CD4-positive, CD25-positive, alpha-beta regulatory T cell (primary cell): Measurements from ENCODE around the gene COG3. TPM values are rescaled to one million over a fixed set of nuclear protein-coding genes. Genes with fewer than 3 reads are reported as not detected.

Experiments used
- ATAC-seq, 2 donors: fragments of 150-1000 bp; cut with Tn5 transposase; one replicate each; pipeline ENCODE4 v1.10.0; 2021; ENCODE audit warnings: low read depth in 2 of 2, moderate number of reproducible peaks in 2 of 2, moderate library complexity in 1 of 2
- DNase-seq, 3 donors: peaks; one replicate each; pipeline versions ENCODE4 v3.0.0 to v3.0.0-alpha.2; 2012 to 2022; ENCODE audit warnings: mixed read lengths in 1 of 3
- H3K27ac ChIP-seq: one replicate; pipeline ENCODE4 v1.7.0; 2013; ENCODE audit warnings: mild to moderate bottlenecking, low read length; ENCODE audit not compliant: insufficient read depth, poor library complexity, severe bottlenecking
- H3K27me3 ChIP-seq: one replicate; pipeline ENCODE4 v1.7.0; 2013; ENCODE audit warnings: low read length; ENCODE audit not compliant: control insufficient read depth, insufficient read depth
- H3K36me3 ChIP-seq: one replicate; pipeline ENCODE4 v1.7.0; 2013; ENCODE audit warnings: mild to moderate bottlenecking, low read length, moderate library complexity; ENCODE audit not compliant: control insufficient read depth, insufficient read depth
- H3K4me1 ChIP-seq: 2 replicates; pipeline ENCODE4 v1.7.0; 2013; ENCODE audit warnings: mild to moderate bottlenecking, low read length; ENCODE audit not compliant: insufficient read depth, control insufficient read depth, poor library complexity, severe bottlenecking
- H3K4me3 ChIP-seq: one replicate; pipeline ENCODE4 v1.7.0; 2013; ENCODE audit warnings: low read depth, mild to moderate bottlenecking, low read length, moderate library complexity
- H3K9me3 ChIP-seq, 2 experiments: 1 replicate in 1 of 2; 2 replicates in 1 of 2; pipeline ENCODE4 v1.7.0; 2013; ENCODE audit warnings: low read length in 2 of 2, mild to moderate bottlenecking in 1 of 2, moderate library complexity in 1 of 2; ENCODE audit not compliant: control insufficient read depth in 2 of 2
- H3K27ac Mint-ChIP-seq, 3 donors: one replicate each; pipeline ENCODE4 v1.8.0; 2020 to 2022; ENCODE audit warnings: mild to moderate bottlenecking in 3 of 3, mixed read lengths in 3 of 3, moderate library complexity in 2 of 3
- H3K27me3 Mint-ChIP-seq: one replicate; pipeline ENCODE4 v1.8.0; 2022; ENCODE audit warnings: mild to moderate bottlenecking, mixed read lengths
- H3K36me3 Mint-ChIP-seq: one replicate; pipeline ENCODE4 v1.8.0; 2020; ENCODE audit warnings: mixed read lengths
- H3K4me1 Mint-ChIP-seq, 4 donors: one replicate each; pipeline ENCODE4 v1.8.0; 2020 to 2022; ENCODE audit warnings: mixed read lengths in 4 of 4, mild to moderate bottlenecking in 1 of 4
- H3K4me3 Mint-ChIP-seq, 4 donors: one replicate each; pipeline ENCODE4 v1.8.0; 2020 to 2022; ENCODE audit warnings: mild to moderate bottlenecking in 4 of 4, mixed read lengths in 4 of 4, moderate library complexity in 3 of 4
- H3K9me3 Mint-ChIP-seq, 7 donors: one replicate each; pipeline ENCODE4 v1.8.0; 2020 to 2022; ENCODE audit warnings: mixed read lengths in 7 of 7, mild to moderate bottlenecking in 3 of 7, moderate library complexity in 2 of 7
- polyA plus RNA-seq, 4 donors: library from polyadenylated mRNA; unstranded; fragments of 300-500 nt; fragmentation: Illumina TruSeq; gene quantifications; one replicate each; pipeline ENCODE4 v1.2.3, GENCODE V29; 2021
- total RNA-seq: library from RNA; stranded (reverse); gene quantifications from one replicate; pipeline ENCODE4 v1.2.3, GENCODE V29; 2022

Gene COG3
- total and polyA plus RNA-seq, 5 donors from 2014 or later: 18.0 to 48.9 (median 32.3) TPM

GRCh38 chr13:45492538-45492937 lies 27.8 kb downstream of the COG3 start:
- ATAC-seq (no peak), DNase-seq (no peak)
- Mint-ChIP-seq H3K27ac (no peak overlapping the region), H3K9me3 (no peaks in the 10 kb centered on the region), H3K4me1 (peaks cover 0 to 6% (median under 1%) of the 10 kb centered on the region in 4 donors), H3K27me3 (no peaks in the 10 kb centered on the region), H3K36me3 (peaks cover 23% of the 10 kb centered on the region), H3K4me3 (no peak overlapping the region)
- H3K4me1 ChIP-seq: no peaks in the 10 kb centered on the region
- H3K27ac ChIP-seq: no peak overlapping the region
- no peak overlapping the region for H3K4me3 ChIP-seq
- no peaks in the 10 kb centered on the region for H3K9me3 ChIP-seq
- no peaks in the 10 kb centered on the region for H3K27me3 ChIP-seq
- peaks cover 65% of the 10 kb centered on the region for H3K36me3 ChIP-seq

- H3K27me3 Mint-ChIP-seq: no peaks in the 10 kb centered on the region
- H3K36me3 Mint-ChIP-seq: peaks cover 37% of the 10 kb centered on the region
- ATAC-seq: no peak
- H3K9me3 Mint-ChIP-seq: no peaks in the 10 kb centered on the region
- peak overlapping the region in 1 of 3 donors; percentile 26 for H3K27ac Mint-ChIP-seq
- no peak overlapping the region for H3K4me3 ChIP-seq
- no peak overlapping the region for H3K4me3 Mint-ChIP-seq
- no peak for DNase-seq
- H3K27ac ChIP-seq: no peak overlapping the region
- no peaks in the 10 kb centered on the region for H3K4me1 ChIP-seq
- peaks cover 79% of the 10 kb centered on the region for H3K36me3 ChIP-seq
- H3K4me1 Mint-ChIP-seq: peaks cover 6 to 16% (median 10%) of the 10 kb centered on the region in 4 donors
- H3K27me3 ChIP-seq: no peaks in the 10 kb centered on the region
- H3K9me3 ChIP-seq: no peaks in the 10 kb centered on the region
Measured at GRCh38 chr13:45496942-45497341, 32.2 kb downstream of the COG3 start.

GRCh38 chr13:45500492-45501174 lies 35.9 kb downstream of the COG3 start:
- Histone ChIP-seq H3K36me3 (peaks cover 76% of the 10 kb centered on the region), H3K27me3 (no peaks in the 10 kb centered on the region), H3K4me3 (no peak overlapping the region), H3K9me3 (no peaks in the 10 kb centered on the region), H3K4me1 (no peaks in the 10 kb centered on the region), H3K27ac (no peak overlapping the region)
- H3K36me3 Mint-ChIP-seq: peaks cover 49% of the 10 kb centered on the region
- no peaks in the 10 kb centered on the region for H3K9me3 Mint-ChIP-seq
- H3K4me3 Mint-ChIP-seq: no peak overlapping the region
- ATAC-seq (no peak), DNase-seq (no peak)
- peaks cover 6 to 21% (median 10%) of the 10 kb centered on the region in 4 donors for H3K4me1 Mint-ChIP-seq
- H3K27me3 Mint-ChIP-seq: no peaks in the 10 kb centered on the region
- H3K27ac Mint-ChIP-seq: peak overlapping the region in 1 of 3 donors; percentile 8

- no peak for ATAC-seq
- Mint-ChIP-seq H3K9me3 (no peaks in the 10 kb centered on the region), H3K4me1 (peaks cover 6 to 21% (median 10%) of the 10 kb centered on the region in 4 donors), H3K4me3 (no peak overlapping the region), H3K27me3 (no peaks in the 10 kb centered on the region), H3K27ac (peak overlapping the region in 2 of 3 donors; percentile 8 to 44), H3K36me3 (peaks cover 52% of the 10 kb centered on the region)
- no peaks in the 10 kb centered on the region for H3K9me3 ChIP-seq
- H3K4me1 ChIP-seq: no peaks in the 10 kb centered on the region
- H3K4me3 ChIP-seq: no peak overlapping the region
- H3K27ac ChIP-seq: no peak overlapping the region
- peaks cover 75% of the 10 kb centered on the region for H3K36me3 ChIP-seq
- H3K27me3 ChIP-seq: no peaks in the 10 kb centered on the region
- no peak for DNase-seq
Measured at GRCh38 chr13:45501175-45501526, 36.4 kb downstream of the COG3 start.

GRCh38 chr13:45503658-45504057 lies 38.9 kb downstream of the COG3 start:
- no peaks in the 10 kb centered on the region for H3K4me1 ChIP-seq
- H3K4me1 Mint-ChIP-seq: peaks cover 4 to 19% (median 11%) of the 10 kb centered on the region in 4 donors
- H3K36me3 ChIP-seq: peaks cover 75% of the 10 kb centered on the region
- H3K9me3 Mint-ChIP-seq: no peaks in the 10 kb centered on the region
- no peaks in the 10 kb centered on the region for H3K27me3 Mint-ChIP-seq
- H3K9me3 ChIP-seq: no peaks in the 10 kb centered on the region
- peak overlapping the region in 1 of 3 donors; percentile 86 for H3K27ac Mint-ChIP-seq
- H3K27ac ChIP-seq: no peak overlapping the region
- no peak overlapping the region for H3K4me3 ChIP-seq
- DNase-seq (no peak), ATAC-seq (no peak)
- peaks cover 48% of the 10 kb centered on the region for H3K36me3 Mint-ChIP-seq
- no peak overlapping the region for H3K4me3 Mint-ChIP-seq
- H3K27me3 ChIP-seq: no peaks in the 10 kb centered on the region

- H3K36me3 Mint-ChIP-seq: peaks cover 48% of the 10 kb centered on the region
- Histone ChIP-seq H3K4me1 (no peaks in the 10 kb centered on the region), H3K36me3 (peaks cover 82% of the 10 kb centered on the region)
Measured at GRCh38 chr13:45506811-45507210, 42.1 kb downstream of the COG3 start.

GRCh38 chr13:45508776-45509175 lies 44.0 kb downstream of the COG3 start:
- Mint-ChIP-seq H3K4me1 (peaks cover 9 to 14% (median 10%) of the 10 kb centered on the region in 4 donors), H3K4me3 (no peak overlapping the region), H3K9me3 (no peaks in the 10 kb centered on the region), H3K27ac (peak overlapping the region; percentile 60 to 63 (median 62)), H3K36me3 (peaks cover 41% of the 10 kb centered on the region), H3K27me3 (no peaks in the 10 kb centered on the region)
- Histone ChIP-seq H3K36me3 (peaks cover 76% of the 10 kb centered on the region), H3K27ac (no peak overlapping the region), H3K27me3 (no peaks in the 10 kb centered on the region), H3K4me1 (no peaks in the 10 kb centered on the region), H3K4me3 (no peak overlapping the region), H3K9me3 (no peaks in the 10 kb centered on the region)
- ATAC-seq (no peak), DNase-seq (no peak)

More at GRCh38 chr13:45506811-45507210, 42.1 kb downstream of the COG3 start:
- Mint-ChIP-seq H3K27me3 (no peaks in the 10 kb centered on the region), H3K4me3 (no peak overlapping the region), H3K27ac (peak overlapping the region in 2 of 3 donors; percentile 43 to 78), H3K9me3 (no peaks in the 10 kb centered on the region), H3K4me1 (peaks cover 4 to 13% (median 7%) of the 10 kb centered on the region in 4 donors)
- no peaks in the 10 kb centered on the region for H3K9me3 ChIP-seq
- H3K27me3 ChIP-seq: no peaks in the 10 kb centered on the region
- DNase-seq: no peak
- no peak overlapping the region for H3K4me3 ChIP-seq
- no peak overlapping the region for H3K27ac ChIP-seq
- ATAC-seq: no peak

GRCh38 chr13:45510672-45511071 lies 45.9 kb downstream of the COG3 start:
- H3K27ac ChIP-seq: no peak overlapping the region
- no peaks in the 10 kb centered on the region for H3K4me1 ChIP-seq

More at GRCh38 chr13:45510672-45511071, 45.9 kb downstream of the COG3 start:
- H3K36me3 Mint-ChIP-seq: peaks cover 32% of the 10 kb centered on the region
- H3K4me3 Mint-ChIP-seq: no peak overlapping the region
- H3K9me3 Mint-ChIP-seq: no peaks in the 10 kb centered on the region
- ATAC-seq (no peak), DNase-seq (no peak)
- Histone ChIP-seq H3K36me3 (peaks cover 68% of the 10 kb centered on the region), H3K4me3 (no peak overlapping the region), H3K9me3 (no peaks in the 10 kb centered on the region), H3K27me3 (no peaks in the 10 kb centered on the region)
- H3K4me1 Mint-ChIP-seq: peaks cover 9 to 17% (median 14%) of the 10 kb centered on the region in 4 donors
- H3K27me3 Mint-ChIP-seq: no peaks in the 10 kb centered on the region
- H3K27ac Mint-ChIP-seq: no peak overlapping the region
